ENCODE results near the gene IL4.

DNA sequence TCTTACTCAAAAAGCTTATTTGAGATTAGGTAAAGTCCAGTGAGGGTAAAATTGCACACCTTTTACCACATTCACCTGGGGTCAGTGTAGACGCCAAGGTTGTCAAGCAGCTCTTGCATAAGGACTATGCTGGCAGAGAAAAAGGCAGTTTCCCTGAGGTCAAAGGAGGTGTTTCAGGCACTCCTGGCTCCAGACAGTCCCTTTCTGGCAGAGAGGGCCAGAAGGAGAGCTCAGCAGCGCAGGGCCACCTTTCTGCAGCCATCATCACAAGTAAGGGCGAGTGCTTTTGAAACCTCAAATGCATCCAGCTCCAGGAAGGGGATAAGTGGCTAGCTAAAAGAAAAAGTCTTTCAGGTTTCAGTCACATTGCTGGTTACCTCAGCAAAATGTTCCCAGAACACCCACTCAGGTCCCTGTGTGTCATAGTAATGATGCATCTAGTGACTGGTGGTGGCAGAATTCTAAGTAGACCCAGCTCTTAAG is 32.5 kb upstream of the IL4 start:
- TF ChIP-seq ZNF253 (CRISPR knock-in tag; IDR thresholded peaks at IDR 0.05; ENCODE audit: borderline replicate concordance), result no peak
- no peak for TF ChIP-seq ZMAT3 (CRISPR knock-in tag; conservative IDR thresholded peaks at IDR 0.05)

Measured in HepG2 (cell line).